ENCODE measurements around the gene SNAP23. TPM values are rescaled to one million over a fixed set of nuclear protein-coding genes. Genes with fewer than 3 reads are reported as not detected.

SNAP23 gene
- 90.7 TPM for polyA plus RNA-seq (2012; ENCODE audit: low read depth, missing spikeins)

DNA sequence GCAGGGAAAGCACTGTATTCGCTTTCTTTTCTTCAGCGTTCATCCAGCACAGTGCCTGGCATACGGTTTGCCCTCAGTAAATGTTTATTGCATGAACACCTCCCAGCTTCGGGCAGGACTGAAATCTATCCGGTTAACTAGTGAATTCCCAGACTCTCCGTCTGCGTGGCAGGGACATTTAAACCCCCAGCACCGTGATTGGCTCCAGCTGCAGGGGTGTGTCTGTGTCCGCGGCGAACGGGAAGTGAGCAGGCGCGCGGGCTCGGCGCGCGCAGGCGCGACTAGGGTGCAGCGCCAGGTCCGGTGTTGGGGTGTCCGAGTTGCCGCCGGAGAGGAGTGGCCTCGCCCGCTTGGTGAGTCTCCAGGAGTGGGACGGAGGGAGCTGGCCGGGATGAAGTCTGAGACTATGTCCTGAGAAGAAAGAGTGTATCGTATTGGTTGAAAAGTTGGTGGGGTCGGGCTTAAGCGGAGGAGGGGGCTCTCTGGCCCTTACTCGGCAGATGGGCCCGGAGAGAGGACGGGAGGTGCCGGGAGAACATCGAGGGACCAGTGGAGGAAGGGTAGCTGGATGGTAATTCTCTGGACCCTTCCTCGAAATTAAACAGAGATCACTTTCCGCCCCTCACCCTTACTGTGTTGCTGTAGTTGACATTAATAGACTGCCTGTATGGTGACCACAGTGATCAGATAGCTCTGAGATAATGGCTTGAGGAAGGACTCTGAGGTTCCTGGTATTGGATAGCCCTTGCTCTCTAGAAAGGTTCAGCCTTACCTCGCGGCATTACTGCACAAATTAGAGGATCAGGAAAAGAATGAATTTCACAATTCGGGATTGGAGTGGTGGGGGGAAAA, at the start of gene SNAP23:
TSS of gene SNAP23 (plus strand) at position 274 of the 852 bp plus-strand sequence. CDS start 16,213 bp downstream, outside the sequence.
- TF ChIP-seq SPI1 (IDR thresholded peaks at IDR 0.05; ENCODE audit: low read depth, low read length) (peak; percentile 82), TAF1 (IDR thresholded peaks at IDR 0.05; ENCODE audit: low read depth, low read length) (peak; percentile 39; the same call in 1 of the 2 replicates), POLR2AphosphoS5 (IDR thresholded peaks at IDR 0.05; ENCODE audit: low read depth, low read length) (peak; percentile 60), POLR2A (IDR thresholded peaks at IDR 0.05; ENCODE audit: low read depth, low read length) (peak; percentile 74), POU2F2 (IDR thresholded peaks at IDR 0.05; ENCODE audit: low read depth, low read length) (no peak), PAX5 (IDR thresholded peaks at IDR 0.05; ENCODE audit: insufficient read depth, low read length, severe bottlenecking) (no peak)
- DNase-seq (ENCODE audit: insufficient read length, low spot score) (peak; percentile 81), FAIRE-seq (peak; percentile 94)

DNA sequence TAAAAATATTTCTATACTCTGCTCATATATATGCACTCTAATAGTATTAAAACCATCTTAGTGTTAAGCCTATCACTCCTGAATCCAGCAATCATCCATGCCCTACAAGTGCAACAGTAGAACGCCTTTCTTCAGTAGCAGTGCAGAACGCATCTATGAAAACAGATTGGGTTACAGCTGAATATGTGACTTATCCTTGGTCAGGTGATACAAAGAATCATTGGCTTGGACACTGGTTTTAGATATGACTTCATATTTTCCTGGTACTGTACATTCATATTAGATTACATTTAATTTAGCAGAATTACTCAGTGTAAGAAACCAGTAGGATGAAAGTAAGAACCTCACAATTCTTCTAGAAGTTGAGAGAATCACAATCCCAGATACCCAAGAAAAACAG, 47.8 kb upstream of the SNAP23 start:
- no peak for FAIRE-seq

DNA sequence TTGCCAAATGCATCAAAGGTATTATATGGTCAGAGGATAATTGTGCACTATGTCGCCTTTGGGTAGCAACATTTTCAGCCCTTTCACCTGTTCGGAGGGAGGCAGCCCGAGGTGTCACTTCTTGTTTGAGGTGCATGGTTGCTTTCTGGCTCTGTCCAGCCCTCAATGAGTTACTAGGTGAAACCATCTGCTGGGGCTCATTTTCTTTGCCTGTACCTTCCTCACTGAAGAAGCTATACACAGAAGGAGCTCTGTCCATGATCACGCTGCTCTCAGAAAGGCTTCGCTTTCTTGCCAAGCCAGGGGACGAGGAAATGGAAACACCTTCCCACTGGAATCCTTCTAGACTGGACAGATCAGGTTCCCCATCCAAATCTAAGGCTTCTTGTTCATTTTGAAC, 47.2 kb upstream of the SNAP23 start:
- no peak for TF ChIP-seq TAF1 (IDR thresholded peaks at IDR 0.05; ENCODE audit: low read depth, low read length)
- TF ChIP-seq SPI1 (IDR thresholded peaks at IDR 0.05; ENCODE audit: low read depth, low read length) = no peak
- TF ChIP-seq POLR2A (IDR thresholded peaks at IDR 0.05; ENCODE audit: low read depth, low read length) = no peak
- TF ChIP-seq POU2F2 (IDR thresholded peaks at IDR 0.05; ENCODE audit: low read depth, low read length) = no peak
- TF ChIP-seq PAX5 (IDR thresholded peaks at IDR 0.05; ENCODE audit: insufficient read depth, low read length, severe bottlenecking) = no peak
- no peak for TF ChIP-seq POLR2AphosphoS5 (IDR thresholded peaks at IDR 0.05; ENCODE audit: low read depth, low read length)
- FAIRE-seq = no peak
- DNase-seq (ENCODE audit: insufficient read length, low spot score) = no peak

More for the DNA sequence above, 47.8 kb upstream of the SNAP23 start:
- TF ChIP-seq SPI1 (IDR thresholded peaks at IDR 0.05; ENCODE audit: low read depth, low read length) (no peak), POU2F2 (IDR thresholded peaks at IDR 0.05; ENCODE audit: low read depth, low read length) (no peak), TAF1 (IDR thresholded peaks at IDR 0.05; ENCODE audit: low read depth, low read length) (no peak)
- no peak for DNase-seq (ENCODE audit: insufficient read length, low spot score)

DNA sequence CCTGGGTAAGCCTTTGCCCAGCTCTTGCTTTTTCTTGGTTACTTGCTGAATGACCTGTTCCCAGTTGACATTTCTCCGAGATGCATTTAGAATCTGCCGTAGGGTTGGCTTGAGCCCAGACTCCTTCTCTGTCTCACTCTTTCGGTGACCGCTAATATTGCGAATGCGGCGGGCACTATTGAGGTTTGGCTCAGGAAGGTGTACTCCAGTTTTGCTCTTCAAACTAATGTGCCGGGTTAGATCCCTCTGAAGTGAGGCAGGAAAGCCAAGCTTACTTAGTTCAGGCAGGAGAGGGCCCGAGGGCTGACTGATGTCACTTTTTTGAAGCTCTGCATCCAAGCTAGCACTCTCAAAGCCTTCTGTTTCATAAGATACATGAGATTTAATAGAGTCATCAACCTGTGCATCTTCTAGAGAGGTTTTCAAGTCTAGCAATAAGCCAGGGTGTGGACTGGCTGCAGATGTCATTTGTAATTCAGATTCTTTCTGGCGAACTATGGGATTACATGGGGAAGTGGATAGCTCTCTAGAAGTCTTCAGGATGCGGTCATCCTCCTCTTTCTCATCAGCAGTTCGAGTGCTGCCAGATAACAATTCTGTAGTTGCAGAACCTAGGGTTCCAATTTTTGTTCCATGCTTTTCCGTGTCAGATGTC, 45.5 kb upstream of the SNAP23 start:
- FAIRE-seq (no peak), DNase-seq (ENCODE audit: insufficient read length, low spot score) (no peak)
- no peak for TF ChIP-seq POU2F2 (IDR thresholded peaks at IDR 0.05; ENCODE audit: low read depth, low read length)
- no peak for TF ChIP-seq SPI1 (IDR thresholded peaks at IDR 0.05; ENCODE audit: low read depth, low read length)
- no peak for TF ChIP-seq POLR2A (IDR thresholded peaks at IDR 0.05; ENCODE audit: low read depth, low read length)
- no peak for TF ChIP-seq TAF1 (IDR thresholded peaks at IDR 0.05; ENCODE audit: low read depth, low read length)
- TF ChIP-seq POLR2AphosphoS5 (IDR thresholded peaks at IDR 0.05; ENCODE audit: low read depth, low read length) = no peak
- TF ChIP-seq PAX5 (IDR thresholded peaks at IDR 0.05; ENCODE audit: insufficient read depth, low read length, severe bottlenecking) = no peak

DNA sequence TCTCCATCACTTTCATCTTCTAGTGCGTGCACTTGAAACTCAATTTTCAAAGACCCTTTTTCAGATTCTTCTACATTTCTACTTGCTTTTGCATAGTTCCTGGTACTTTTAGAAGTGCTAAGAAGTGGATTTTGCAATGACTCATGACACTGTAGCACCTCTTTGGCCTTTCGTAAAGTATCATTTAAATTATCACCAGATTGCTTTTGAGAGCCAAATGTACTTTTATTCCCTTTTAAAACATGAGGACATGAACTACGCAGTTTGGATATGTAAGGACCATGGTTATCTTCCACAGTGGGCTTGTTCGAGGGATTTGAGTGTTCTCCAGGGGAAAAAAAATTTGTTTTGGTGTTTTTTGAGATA, 45.0 kb upstream of the SNAP23 start:
- DNase-seq (ENCODE audit: insufficient read length, low spot score) (no peak), FAIRE-seq (no peak)
- TF ChIP-seq POLR2AphosphoS5 (IDR thresholded peaks at IDR 0.05; ENCODE audit: low read depth, low read length) = no peak
- TF ChIP-seq POLR2A (IDR thresholded peaks at IDR 0.05; ENCODE audit: low read depth, low read length) = no peak

DNA sequence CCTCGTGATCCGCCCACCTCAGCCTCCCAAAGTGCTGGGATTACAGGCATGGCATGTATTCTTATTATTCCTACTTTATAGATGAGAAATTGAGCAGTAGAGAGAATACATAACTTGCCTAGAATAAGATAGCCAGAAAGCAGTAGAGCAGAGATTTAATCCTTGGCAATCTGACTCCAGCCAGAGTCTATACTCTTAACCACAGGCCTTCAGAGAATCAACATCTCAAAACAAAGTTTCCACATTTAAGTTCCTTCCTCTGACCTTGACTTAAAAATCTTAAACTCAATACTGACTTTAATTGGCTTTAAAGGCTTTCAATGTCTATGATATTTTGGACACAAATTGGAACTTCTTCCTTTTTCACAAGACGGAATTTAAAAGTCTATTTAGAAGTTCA, 41.6 kb upstream of the SNAP23 start:
- DNase-seq (ENCODE audit: insufficient read length, low spot score) = no peak
- FAIRE-seq = no peak
- TF ChIP-seq POLR2AphosphoS5 (IDR thresholded peaks at IDR 0.05; ENCODE audit: low read depth, low read length) = no peak
- TF ChIP-seq TAF1 (IDR thresholded peaks at IDR 0.05; ENCODE audit: low read depth, low read length) = no peak
- TF ChIP-seq POLR2A (IDR thresholded peaks at IDR 0.05; ENCODE audit: low read depth, low read length) = no peak
- TF ChIP-seq POU2F2 (IDR thresholded peaks at IDR 0.05; ENCODE audit: low read depth, low read length) = no peak
- no peak for TF ChIP-seq SPI1 (IDR thresholded peaks at IDR 0.05; ENCODE audit: low read depth, low read length)
- TF ChIP-seq PAX5 (IDR thresholded peaks at IDR 0.05; ENCODE audit: insufficient read depth, low read length, severe bottlenecking) = no peak

DNA sequence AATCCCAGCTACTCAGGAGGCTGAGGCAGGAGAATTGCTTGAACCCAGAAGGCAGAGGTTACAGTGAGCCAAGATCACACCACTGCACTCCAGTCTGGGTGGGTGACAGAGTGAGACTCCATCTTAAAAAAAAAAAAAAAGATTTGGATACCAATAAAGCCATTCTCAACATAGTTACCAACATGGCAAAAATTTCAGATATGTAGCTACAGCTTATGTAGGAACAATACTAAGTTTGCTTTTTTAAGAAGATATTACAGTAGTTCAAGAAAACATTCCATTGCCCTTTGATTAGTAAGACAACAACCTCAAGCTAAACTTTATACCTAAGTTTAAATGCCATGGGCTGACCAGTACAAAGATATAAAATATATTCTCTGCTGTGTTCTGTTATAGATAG, 38.9 kb upstream of the SNAP23 start:
- TF ChIP-seq POU2F2 (IDR thresholded peaks at IDR 0.05; ENCODE audit: low read depth, low read length) (no peak), POLR2A (IDR thresholded peaks at IDR 0.05; ENCODE audit: low read depth, low read length) (no peak), PAX5 (IDR thresholded peaks at IDR 0.05; ENCODE audit: insufficient read depth, low read length, severe bottlenecking) (no peak), POLR2AphosphoS5 (IDR thresholded peaks at IDR 0.05; ENCODE audit: low read depth, low read length) (no peak), TAF1 (IDR thresholded peaks at IDR 0.05; ENCODE audit: low read depth, low read length) (no peak), SPI1 (IDR thresholded peaks at IDR 0.05; ENCODE audit: low read depth, low read length) (no peak)
- DNase-seq (ENCODE audit: insufficient read length, low spot score) = no peak
- FAIRE-seq = no peak

DNA sequence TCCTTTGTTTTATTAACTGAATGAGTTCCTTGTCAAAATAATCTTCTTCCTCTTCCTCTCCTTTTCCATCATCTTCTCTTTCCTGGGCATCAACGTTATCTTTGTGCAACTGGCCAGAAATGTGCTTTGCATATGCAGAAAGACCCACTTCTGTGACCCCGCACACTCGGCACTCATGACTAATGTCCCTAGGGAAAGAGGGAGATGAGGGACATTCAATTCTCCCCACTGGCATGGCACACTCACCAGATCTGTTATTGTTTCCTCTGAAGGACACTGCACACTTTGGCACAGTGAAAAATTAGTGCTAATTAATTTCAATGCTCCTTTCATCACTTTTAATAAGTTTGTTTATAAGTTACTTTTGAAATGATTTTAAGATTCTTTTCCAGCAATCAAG, 38.5 kb upstream of the SNAP23 start:
- TF ChIP-seq PAX5 (IDR thresholded peaks at IDR 0.05; ENCODE audit: insufficient read depth, low read length, severe bottlenecking) (no peak), SPI1 (IDR thresholded peaks at IDR 0.05; ENCODE audit: low read depth, low read length) (no peak), POLR2A (IDR thresholded peaks at IDR 0.05; ENCODE audit: low read depth, low read length) (no peak), POLR2AphosphoS5 (IDR thresholded peaks at IDR 0.05; ENCODE audit: low read depth, low read length) (no peak), TAF1 (IDR thresholded peaks at IDR 0.05; ENCODE audit: low read depth, low read length) (no peak), POU2F2 (IDR thresholded peaks at IDR 0.05; ENCODE audit: low read depth, low read length) (no peak)
- DNase-seq (ENCODE audit: insufficient read length, low spot score) (no peak), FAIRE-seq (peak; percentile 51)

DNA sequence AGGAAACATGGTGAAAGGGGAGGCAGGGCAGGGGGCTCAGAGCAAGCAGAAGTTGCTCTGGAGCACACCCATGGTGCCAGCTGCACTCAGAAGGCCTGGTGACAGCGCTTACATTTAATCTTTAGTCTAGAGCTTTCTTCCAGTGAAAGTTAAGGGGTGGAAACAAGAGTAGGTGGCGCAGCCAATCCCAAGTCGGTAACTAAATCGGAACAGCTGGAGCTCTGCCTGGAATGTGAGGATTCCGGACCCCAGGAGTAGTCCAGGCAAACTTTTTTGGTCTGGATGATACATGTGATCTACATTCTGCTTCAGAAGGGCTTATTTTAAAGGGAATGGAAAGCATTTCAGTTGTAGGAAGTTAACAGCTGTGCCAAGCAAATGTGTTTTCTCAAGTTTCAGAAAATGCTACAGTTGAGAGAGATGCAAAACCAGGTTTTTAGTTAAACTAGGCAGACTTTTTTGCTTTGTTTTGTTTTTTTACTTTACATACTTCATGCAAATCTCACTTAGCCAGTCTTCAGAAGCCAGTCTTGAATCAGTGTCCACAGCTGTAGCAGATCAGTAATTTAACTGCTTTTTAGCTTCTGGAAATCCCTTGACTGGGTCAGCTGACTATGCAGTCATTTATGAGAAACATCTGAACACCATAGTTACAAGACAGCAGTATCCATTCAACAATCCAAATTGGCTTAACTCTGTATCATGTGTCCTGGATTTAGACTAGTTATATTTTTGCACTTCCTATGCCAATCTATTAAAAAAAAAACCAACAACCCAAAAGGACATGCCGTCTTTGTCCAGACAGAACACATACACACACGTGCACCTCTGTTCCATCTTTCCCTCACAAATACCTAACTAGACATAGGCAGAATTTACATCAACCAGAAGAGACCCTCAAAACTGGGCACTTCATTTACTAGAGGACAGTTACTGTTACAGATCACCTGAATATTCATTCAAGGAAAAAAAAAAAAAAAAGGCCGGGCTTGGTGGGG, 37.7 kb upstream of the SNAP23 start:
- DNase-seq (ENCODE audit: insufficient read length, low spot score) (peak; percentile 11), FAIRE-seq (peak; percentile 87)
- no peak for TF ChIP-seq TAF1 (IDR thresholded peaks at IDR 0.05; ENCODE audit: low read depth, low read length)
- TF ChIP-seq SPI1 (IDR thresholded peaks at IDR 0.05; ENCODE audit: low read depth, low read length) = no peak
- TF ChIP-seq POLR2AphosphoS5 (IDR thresholded peaks at IDR 0.05; ENCODE audit: low read depth, low read length) = no peak
- no peak for TF ChIP-seq POLR2A (IDR thresholded peaks at IDR 0.05; ENCODE audit: low read depth, low read length)
- no peak for TF ChIP-seq POU2F2 (IDR thresholded peaks at IDR 0.05; ENCODE audit: low read depth, low read length)
- no peak for TF ChIP-seq PAX5 (IDR thresholded peaks at IDR 0.05; ENCODE audit: insufficient read depth, low read length, severe bottlenecking)
